GM12878 (cell line): ENCODE measurements around the gene SLC17A7. TPM values are rescaled to one million over a fixed set of nuclear protein-coding genes. Genes with fewer than 3 reads are reported as not detected.

Source experiments
- ATAC-seq: fragments of 200-7000 bp; cut with Tn5 transposase; 3 replicates; pipeline ENCODE4 v1.9.1; 2020; ENCODE audit warnings: mild to moderate bottlenecking, moderate library complexity
- BruUV-seq: library from RNA; stranded (reverse); fragments of 400-500 nt; replicated peaks from 2 replicates; lab custom pipeline; 2021; lab: Mats Ljungman, UMichigan
- CTCF ChIA-PET: fragments of 300-600 bp; sonication (Branson Sonifier 250); formaldehyde crosslinking; extraction: SDS; loops from one replicate; lab custom pipeline; 2021; ENCODE audit warnings: inconsistent platforms; lab: Yijun Ruan, JAX
- POLR2A ChIA-PET: fragments of 350-600 bp; formaldehyde crosslinking; extraction: SDS; loops from one replicate; lab custom pipeline; 2021; ENCODE audit warnings: inconsistent platforms; lab: Charles Lee
- RAD21 ChIA-PET: fragments of 300-600 bp; sonication (Branson Sonifier 250); formaldehyde crosslinking; loops from one replicate; lab custom pipeline; 2023; ENCODE audit warnings: antibody characterized with exemption; ENCODE audit not compliant: unreplicated experiment; lab: Charles Lee
- SMC1A ChIA-PET: fragments of 300-600 bp; sonication (Branson Sonifier 250); formaldehyde crosslinking; loops from one replicate; lab custom pipeline; 2023; ENCODE audit not compliant: unreplicated experiment, uncharacterized antibody; lab: Charles Lee
- DNase-seq: peaks from one replicate; pipeline ENCODE4 v3.0.0-alpha.2; 2011; ENCODE audit warnings: low read depth, low spot score
- FAIRE-seq: peaks from 3 replicates; lab custom pipeline; 2011; peaks lifted over from hg19 to GRCh38; lab: Jason Lieb, UNC
- H2AFZ ChIP-seq: 2 replicates; pipeline ENCODE4 v1.6.0; 2011; ENCODE audit warnings: low read depth, low read length, control low read depth; ENCODE audit not compliant: control insufficient read depth
- H3K27ac ChIP-seq: 2 replicates; pipeline ENCODE4 v1.5.1; 2011; ENCODE audit warnings: control low read depth; ENCODE audit not compliant: control insufficient read depth, insufficient read depth
- H3K27me3 ChIP-seq, 2 experiments: replicated peaks in 1 of 2; 2 replicates each; pipeline versions ENCODE4 v1.6.0 to v1.6.1; 2011; ENCODE audit warnings: low read length in 1 of 2; ENCODE audit not compliant: control insufficient read depth in 2 of 2, insufficient read depth in 2 of 2
- H3K36me3 ChIP-seq, 2 experiments: 2 replicates each; pipeline ENCODE4 v1.5.1; 2011; ENCODE audit warnings: low read length in 1 of 2; ENCODE audit not compliant: control insufficient read depth in 2 of 2, insufficient read depth in 2 of 2
- H3K4me1 ChIP-seq: 2 replicates; pipeline ENCODE4 v1.6.1; 2011; ENCODE audit warnings: mild to moderate bottlenecking, low read length, moderate library complexity, mixed read lengths; ENCODE audit not compliant: control insufficient read depth, insufficient read depth
- H3K4me2 ChIP-seq: 2 replicates; pipeline ENCODE4 v1.6.0; 2011; ENCODE audit warnings: control low read depth; ENCODE audit not compliant: control insufficient read depth, insufficient read depth
- H3K4me3 ChIP-seq: fragments of 200-600 bp; sonication (generic); 2 replicates; pipeline ENCODE4 v1.5.1; 2016
- H3K79me2 ChIP-seq: 2 replicates; pipeline ENCODE4 v1.6.0; 2011; ENCODE audit warnings: low read length; ENCODE audit not compliant: control insufficient read depth, insufficient read depth
- H3K9ac ChIP-seq: 2 replicates; pipeline ENCODE4 v1.8.0; 2011; ENCODE audit warnings: low read length, control low read depth, mixed read lengths; ENCODE audit not compliant: control insufficient read depth, insufficient read depth
- H3K9me3 ChIP-seq: replicated peaks from 3 replicates; pipeline ENCODE4 v1.5.1; 2011; ENCODE audit warnings: mild to moderate bottlenecking, low read length; ENCODE audit not compliant: control insufficient read depth, insufficient read depth
- H4K20me1 ChIP-seq: 2 replicates; pipeline ENCODE4 v1.6.0; 2011; ENCODE audit not compliant: control insufficient read depth, insufficient read depth
- BACH1 ChIP-seq: fragments of 450-650 bp; IDR thresholded peaks from 2 replicates; pipeline ENCODE4 v1.6.1; 2017; ENCODE audit warnings: mild to moderate bottlenecking, borderline replicate concordance
- FOS ChIP-seq: IDR thresholded peaks from 3 replicates; pipeline ENCODE4 v1.6.1; 2011; ENCODE audit warnings: borderline replicate concordance; ENCODE audit not compliant: insufficient read length; ENCODE audit errors: extremely low read depth
- FOXK2 ChIP-seq: fragments of 450-650 bp; IDR thresholded peaks from 2 replicates; pipeline ENCODE4 v1.6.1; 2017; ENCODE audit warnings: mild to moderate bottlenecking, moderate library complexity
- NBN ChIP-seq: fragments of 450-650 bp; IDR thresholded peaks from 2 replicates; pipeline ENCODE4 v1.6.1; 2016
- NFXL1 ChIP-seq: fragments of 450-650 bp; IDR thresholded peaks from 2 replicates; pipeline ENCODE4 v1.6.1; 2017; ENCODE audit warnings: antibody characterized with exemption, mild to moderate bottlenecking, borderline replicate concordance
- RCOR1 ChIP-seq: conservative IDR thresholded peaks from 2 replicates; pipeline ENCODE4 v1.6.1; 2012; ENCODE audit warnings: low read depth, low read length, improper control_type of control experiment
- SRF ChIP-seq, 2 experiments: IDR thresholded peaks; 2 replicates each; pipeline ENCODE4 v1.6.1; 2011; ENCODE audit warnings: low read depth in 2 of 2, low read length in 2 of 2, mild to moderate bottlenecking in 1 of 2, moderate library complexity in 1 of 2
- TCF12 ChIP-seq: IDR thresholded peaks from 2 replicates; pipeline ENCODE4 v1.6.1; 2011; ENCODE audit warnings: low read depth, mild to moderate bottlenecking, low read length
- ZSCAN29 ChIP-seq: fragments of 450-650 bp; IDR thresholded peaks from 2 replicates; pipeline ENCODE4 v1.6.1; 2017; ENCODE audit warnings: mild to moderate bottlenecking, moderate library complexity
- WGBS: methylation state at CpG from one replicate; pipeline ENCODE4 v1.1.6; 2016; ENCODE audit warnings: low lambda C conversion rate; ENCODE audit not compliant: insufficient replicate concordance, insufficient coverage; ENCODE audit errors: missing lambda C conversion rate; 5-methylcytosine and 5-hydroxymethylcytosine counted together
- in situ Hi-C: fragments of 300-500 bp; cut with MboI; formaldehyde crosslinking; loops from 9 replicates; pipeline ENCODE4 v1.14.3; 2018; ENCODE audit warnings: mixed read lengths
- intact Hi-C: fragments of 100-400 bp; cut with micrococcal nuclease; formaldehyde crosslinking; loops from one replicate; pipeline ENCODE4 v1.14.2; 2022; ENCODE audit not compliant: unreplicated experiment
- polyA plus RNA-seq, 11 experiments: library from polyadenylated mRNA; depleted of rRNA in 4 of 11; unstranded in 6 of 11; stranded (reverse) in 5 of 11; fragments of >200 nt; fragmentation: Nextera tagmentation in 4 of 11; fragmentation: Illumina TruSeq in 1 of 11; extraction: Ambion mirVana in 4 of 11; extraction: Trizol in 1 of 11; gene quantifications; 1 replicate in 1 of 11; 2 replicates in 10 of 11; pipeline versions ENCODE4 v1.2.1 to v1.2.3, GENCODE V29; 2011 to 2016; ENCODE audit warnings: inconsistent platforms in 2 of 11, missing spikeins in 2 of 11, low read depth in 1 of 11
- total RNA-seq, 4 experiments: library from RNA; depleted of rRNA in 3 of 4; stranded (reverse); fragments of >200 nt in 3 of 4; fragmentation: Illumina TruSeq in 1 of 4; extraction: Trizol in 1 of 4; gene quantifications; 2 replicates each; pipeline versions ENCODE4 v1.2.1 to v1.2.3, GENCODE V29; 2013 to 2021
- TF ChIP-seq, protein P1 (sequence below): fragments of 450-650 bp; IDR thresholded peaks from 2 replicates; pipeline ENCODE4 v1.6.1; 2018; ENCODE audit warnings: borderline replicate concordance, mild to moderate bottlenecking; ENCODE audit not compliant: partially characterized antibody
- TF ChIP-seq, protein P2 (sequence below): fragments of 450-650 bp; formaldehyde crosslinking; IDR thresholded peaks from 2 replicates; pipeline ENCODE4 v1.4.0; 2020; ENCODE audit warnings: mild to moderate bottlenecking, moderate library complexity

The SLC17A7 gene
- total and polyA plus RNA-seq, 10 of the 15 experiments (the other 5 are each of a cell fraction or from before 2014, with no cell fraction given), result 0.03 to 0.24 (median 0.06) TPM; not detected in 6

DNA sequence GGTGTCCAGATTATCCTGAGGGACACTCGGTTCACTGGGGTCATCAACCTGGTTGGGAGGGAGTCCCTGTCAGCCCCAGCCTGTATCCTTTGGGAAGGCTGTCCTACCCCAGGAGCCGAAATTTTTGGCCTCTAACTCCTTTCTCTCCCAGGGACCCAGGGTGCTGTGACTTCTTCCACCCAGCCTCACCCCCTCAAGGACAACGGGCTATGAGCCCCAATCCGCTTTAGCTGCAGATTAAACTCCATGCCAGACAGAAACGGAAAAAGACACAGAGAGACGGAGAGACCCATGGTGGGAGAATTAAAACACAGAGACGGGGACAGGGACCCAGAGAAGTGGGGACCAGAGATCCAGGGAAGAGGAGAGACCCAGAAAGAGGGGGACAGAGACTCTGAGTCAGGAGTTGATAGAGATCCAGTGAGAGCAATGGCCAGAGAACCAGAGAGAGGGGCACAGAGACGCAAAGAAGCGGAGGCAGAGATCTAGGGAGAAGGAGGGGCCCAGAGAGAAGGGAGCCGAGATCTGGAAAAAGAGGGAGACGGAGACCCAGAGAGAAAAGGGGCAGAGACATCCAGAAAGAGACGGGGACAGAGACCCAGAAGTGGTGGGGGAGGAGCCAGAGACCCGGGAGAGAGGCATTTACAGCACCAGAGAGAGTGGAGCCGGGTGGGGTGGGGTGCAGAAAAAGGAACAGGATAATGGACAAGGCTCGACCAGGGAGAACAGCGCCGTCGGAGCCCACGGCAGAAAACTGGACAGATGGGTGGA is 703 bp downstream of the SLC17A7 start:
- no peaks in the 10 kb centered on the region for H3K4me1 ChIP-seq
- H3K79me2 ChIP-seq, result no peaks in the 10 kb centered on the region
- no peak overlapping the region for H3K9ac ChIP-seq
- RAD21 ChIA-PET, result no interaction called here
- no peak overlapping the region for H3K4me2 ChIP-seq
- ATAC-seq (no peak), FAIRE-seq (no peak), DNase-seq (no peak)
- H3K9me3 ChIP-seq, result no peaks in the 10 kb centered on the region
- BruUV-seq, result no TSS peak
- H3K27ac ChIP-seq, result no peak overlapping the region
- intact Hi-C loops, result no loop called here
- no peak overlapping the region for H3K4me3 ChIP-seq
- TF ChIP-seq FOS (no peak), NFXL1 (no peak), FOXK2 (no peak), RCOR1 (no peak), SRF (IDR thresholded peaks at IDR 0.05; ENCODE audit: low read depth in 2 of 2, low read length in 2 of 2) (no peak), TCF12 (no peak), ZSCAN29 (no peak), NBN (no peak), BACH1 (no peak)
- TF ChIP-seq, protein P1, sequence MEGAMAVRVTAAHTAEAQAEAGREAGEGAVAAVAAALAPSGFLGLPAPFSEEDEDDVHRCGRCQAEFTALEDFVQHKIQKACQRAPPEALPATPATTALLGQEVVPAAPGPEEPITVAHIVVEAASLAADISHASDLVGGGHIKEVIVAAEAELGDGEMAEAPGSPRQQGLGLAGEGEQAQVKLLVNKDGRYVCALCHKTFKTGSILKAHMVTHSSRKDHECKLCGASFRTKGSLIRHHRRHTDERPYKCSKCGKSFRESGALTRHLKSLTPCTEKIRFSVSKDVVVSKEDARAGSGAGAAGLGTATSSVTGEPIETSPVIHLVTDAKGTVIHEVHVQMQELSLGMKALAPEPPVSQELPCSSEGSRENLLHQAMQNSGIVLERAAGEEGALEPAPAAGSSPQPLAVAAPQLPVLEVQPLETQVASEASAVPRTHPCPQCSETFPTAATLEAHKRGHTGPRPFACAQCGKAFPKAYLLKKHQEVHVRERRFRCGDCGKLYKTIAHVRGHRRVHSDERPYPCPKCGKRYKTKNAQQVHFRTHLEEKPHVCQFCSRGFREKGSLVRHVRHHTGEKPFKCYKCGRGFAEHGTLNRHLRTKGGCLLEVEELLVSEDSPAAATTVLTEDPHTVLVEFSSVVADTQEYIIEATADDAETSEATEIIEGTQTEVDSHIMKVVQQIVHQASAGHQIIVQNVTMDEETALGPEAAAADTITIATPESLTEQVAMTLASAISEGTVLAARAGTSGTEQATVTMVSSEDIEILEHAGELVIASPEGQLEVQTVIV, result no peak
- TF ChIP-seq, protein P2, sequence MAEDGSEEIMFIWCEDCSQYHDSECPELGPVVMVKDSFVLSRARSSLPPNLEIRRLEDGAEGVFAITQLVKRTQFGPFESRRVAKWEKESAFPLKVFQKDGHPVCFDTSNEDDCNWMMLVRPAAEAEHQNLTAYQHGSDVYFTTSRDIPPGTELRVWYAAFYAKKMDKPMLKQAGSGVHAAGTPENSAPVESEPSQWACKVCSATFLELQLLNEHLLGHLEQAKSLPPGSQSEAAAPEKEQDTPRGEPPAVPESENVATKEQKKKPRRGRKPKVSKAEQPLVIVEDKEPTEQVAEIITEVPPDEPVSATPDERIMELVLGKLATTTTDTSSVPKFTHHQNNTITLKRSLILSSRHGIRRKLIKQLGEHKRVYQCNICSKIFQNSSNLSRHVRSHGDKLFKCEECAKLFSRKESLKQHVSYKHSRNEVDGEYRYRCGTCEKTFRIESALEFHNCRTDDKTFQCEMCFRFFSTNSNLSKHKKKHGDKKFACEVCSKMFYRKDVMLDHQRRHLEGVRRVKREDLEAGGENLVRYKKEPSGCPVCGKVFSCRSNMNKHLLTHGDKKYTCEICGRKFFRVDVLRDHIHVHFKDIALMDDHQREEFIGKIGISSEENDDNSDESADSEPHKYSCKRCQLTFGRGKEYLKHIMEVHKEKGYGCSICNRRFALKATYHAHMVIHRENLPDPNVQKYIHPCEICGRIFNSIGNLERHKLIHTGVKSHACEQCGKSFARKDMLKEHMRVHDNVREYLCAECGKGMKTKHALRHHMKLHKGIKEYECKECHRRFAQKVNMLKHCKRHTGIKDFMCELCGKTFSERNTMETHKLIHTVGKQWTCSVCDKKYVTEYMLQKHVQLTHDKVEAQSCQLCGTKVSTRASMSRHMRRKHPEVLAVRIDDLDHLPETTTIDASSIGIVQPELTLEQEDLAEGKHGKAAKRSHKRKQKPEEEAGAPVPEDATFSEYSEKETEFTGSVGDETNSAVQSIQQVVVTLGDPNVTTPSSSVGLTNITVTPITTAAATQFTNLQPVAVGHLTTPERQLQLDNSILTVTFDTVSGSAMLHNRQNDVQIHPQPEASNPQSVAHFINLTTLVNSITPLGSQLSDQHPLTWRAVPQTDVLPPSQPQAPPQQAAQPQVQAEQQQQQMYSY (CRISPR knock-in tag), result no peak
- H3K27me3 ChIP-seq, result peaks cover 12 to 31% of the 10 kb centered on the region in 2 experiments
- no peak overlapping the region for H2AFZ ChIP-seq
- in situ Hi-C loops, result no loop called here
- CTCF ChIA-PET, result interaction anchor here (1.0 to 1.3 kb wide), 3 partner anchors 11 to 49 kb away, joined by 4 to 5 read pairs (median 4); partner anchors contain the start of gene PIH1D1
- POLR2A ChIA-PET, result no interaction called here
- SMC1A ChIA-PET, result interaction anchor here (1.3 to 1.6 kb wide), 3 partner anchors 21 to 49 kb away, joined by 3 to 5 read pairs (median 3); no protein-coding TSS in a partner anchor
- 29% methylated on average over 19 of the region's 19 CpGs for WGBS
- no peaks in the 10 kb centered on the region for H3K36me3 ChIP-seq
- no peaks in the 10 kb centered on the region for H4K20me1 ChIP-seq
